IMR-90 (cell line): ENCODE measurements around the gene AP4B1. TPM values are rescaled to one million over a fixed set of nuclear protein-coding genes. Genes with fewer than 3 reads are reported as not detected.

Experiments used
- ATAC-seq: fragments of 200-7000 bp; cut with Tn5 transposase; 2 replicates; pipeline ENCODE4 v1.9.1; 2020; ENCODE audit warnings: low read depth, mild to moderate bottlenecking, moderate library complexity
- BruUV-seq: library from RNA; stranded (reverse); fragments of 400-500 nt; replicated peaks from 2 replicates; lab custom pipeline; 2021; lab: Mats Ljungman, UMichigan
- CTCF ChIA-PET: fragments of 300-600 bp; formaldehyde crosslinking; extraction: SDS; loops from one replicate; lab custom pipeline; 2021; ENCODE audit warnings: antibody characterized with exemption; lab: Yijun Ruan, JAX
- POLR2A ChIA-PET: fragments of 300-600 bp; sonication (Branson Sonifier 250); formaldehyde crosslinking; loops from one replicate; lab custom pipeline; 2022; ENCODE audit warnings: antibody characterized with exemption; ENCODE audit not compliant: unreplicated experiment; lab: Charles Lee
- DNase-seq: peaks from one replicate; pipeline ENCODE4 v3.0.0; 2013
- H2AFZ ChIP-seq: replicated peaks from 2 replicates; pipeline ENCODE3; 2013; ENCODE audit warnings: low read length, mild to moderate bottlenecking; ENCODE audit not compliant: poor library complexity
- H2AK5ac ChIP-seq: 2 replicates; pipeline ENCODE4 v1.6.1; 2013; ENCODE audit warnings: low read depth, low read length, inconsistent platforms
- H2AK9ac ChIP-seq: replicated peaks from 2 replicates; pipeline ENCODE3; 2013; ENCODE audit warnings: mild to moderate bottlenecking, low read depth, low read length, moderate library complexity; ENCODE audit not compliant: poor library complexity
- H2BK120ac ChIP-seq: 2 replicates; pipeline ENCODE4 v1.6.1; 2013; ENCODE audit warnings: low read depth, low read length, inconsistent platforms
- H2BK15ac ChIP-seq: 3 replicates; pipeline ENCODE4 v1.6.1; 2013; ENCODE audit warnings: low read depth, low read length, inconsistent platforms
- H2BK20ac ChIP-seq: 2 replicates; pipeline ENCODE4 v1.6.1; 2013; ENCODE audit warnings: low read depth, mild to moderate bottlenecking, inconsistent platforms, low read length, moderate library complexity
- H2BK5ac ChIP-seq: 2 replicates; pipeline ENCODE4 v1.6.1; 2013; ENCODE audit warnings: mild to moderate bottlenecking, low read depth, low read length, inconsistent platforms; ENCODE audit not compliant: poor library complexity, severe bottlenecking
- H3K14ac ChIP-seq: replicated peaks from 2 replicates; pipeline ENCODE4 v1.6.1; 2013; ENCODE audit warnings: low read depth, low read length, inconsistent platforms
- H3K18ac ChIP-seq: 2 replicates; pipeline ENCODE4 v1.6.1; 2013; ENCODE audit warnings: low read depth, low read length, control low read depth
- H3K23ac ChIP-seq: 2 replicates; pipeline ENCODE4 v1.6.1; 2013; ENCODE audit warnings: low read depth, low read length, inconsistent platforms
- H3K27ac ChIP-seq: 2 replicates; pipeline ENCODE4 v1.5.1; 2013; ENCODE audit warnings: mild to moderate bottlenecking, control low read depth, low read length; ENCODE audit not compliant: insufficient read depth
- H3K27me3 ChIP-seq: 2 replicates; pipeline ENCODE4 v1.6.1; 2013; ENCODE audit warnings: low read length; ENCODE audit not compliant: control insufficient read depth, insufficient read depth
- H3K36me3 ChIP-seq: 2 replicates; pipeline ENCODE4 v1.6.1; 2013; ENCODE audit warnings: low read length, mixed read lengths; ENCODE audit not compliant: control insufficient read depth, insufficient read depth
- H3K4ac ChIP-seq: 2 replicates; pipeline ENCODE4 v1.6.1; 2013; ENCODE audit warnings: low read depth, low read length, inconsistent platforms
- H3K4me1 ChIP-seq: 2 replicates; pipeline ENCODE4 v1.6.1; 2013; ENCODE audit warnings: low read length, mixed read lengths; ENCODE audit not compliant: control insufficient read depth, insufficient read depth
- H3K4me2 ChIP-seq: 2 replicates; pipeline ENCODE4 v1.6.1; 2013; ENCODE audit warnings: low read depth, mild to moderate bottlenecking, control low read depth, low read length, moderate library complexity
- H3K4me3 ChIP-seq: 2 replicates; pipeline ENCODE4 v1.5.1; 2013; ENCODE audit warnings: low read depth, mild to moderate bottlenecking, control low read depth, low read length, moderate library complexity; ENCODE audit not compliant: insufficient read depth
- H3K56ac ChIP-seq: 2 replicates; pipeline ENCODE4 v1.6.1; 2013; ENCODE audit warnings: low read length, inconsistent platforms; ENCODE audit not compliant: insufficient read depth; ENCODE audit errors: extremely low read depth
- H3K79me1 ChIP-seq, 2 experiments: 2 replicates each; pipeline ENCODE4 v1.6.1; 2013; ENCODE audit warnings: low read length in 2 of 2, inconsistent platforms in 1 of 2, low read depth in 1 of 2
- H3K9ac ChIP-seq: 2 replicates; pipeline ENCODE4 v1.6.1; 2013; ENCODE audit warnings: low read depth, low read length, control low read depth
- H3K9me1 ChIP-seq: 2 replicates; pipeline ENCODE4 v1.6.1; 2013; ENCODE audit warnings: low read length, inconsistent platforms; ENCODE audit not compliant: insufficient read depth
- H3K9me3 ChIP-seq: 2 replicates; pipeline ENCODE4 v1.6.1; 2013; ENCODE audit warnings: low read length; ENCODE audit not compliant: control insufficient read depth, insufficient read depth
- H4K20me1 ChIP-seq: 2 replicates; pipeline ENCODE4 v1.6.1; 2013; ENCODE audit warnings: low read length, inconsistent platforms; ENCODE audit not compliant: insufficient read depth
- H4K5ac ChIP-seq: 2 replicates; pipeline ENCODE4 v1.6.1; 2013; ENCODE audit warnings: mild to moderate bottlenecking, low read depth, low read length, control low read depth
- H4K8ac ChIP-seq, 2 experiments: 2 replicates each; pipeline ENCODE4 v1.6.1; 2013; ENCODE audit warnings: low read depth in 2 of 2, low read length in 2 of 2, control low read depth in 1 of 2, inconsistent platforms in 1 of 2
- H4K91ac ChIP-seq: 2 replicates; pipeline ENCODE4 v1.6.1; 2013; ENCODE audit warnings: low read depth, low read length, inconsistent platforms; ENCODE audit not compliant: insufficient read depth
- BHLHE40 ChIP-seq: fragments of 150-350 bp; IDR thresholded peaks from 2 replicates; pipeline ENCODE4 v1.6.1; 2016; ENCODE audit warnings: mild to moderate bottlenecking, low read depth, low read length
- CEBPB ChIP-seq: IDR thresholded peaks from 2 replicates; pipeline ENCODE4 v1.6.1; 2012; ENCODE audit warnings: low read depth, low read length, improper control_type of control experiment
- NFE2L2 ChIP-seq: fragments of 150-350 bp; IDR thresholded peaks from 2 replicates; pipeline ENCODE4 v1.6.1; 2016; ENCODE audit warnings: low read depth, mild to moderate bottlenecking, low read length
- RCOR1 ChIP-seq: IDR thresholded peaks from 2 replicates; pipeline ENCODE4 v1.6.1; 2012; ENCODE audit warnings: mild to moderate bottlenecking, low read length, improper control_type of control experiment; ENCODE audit not compliant: insufficient replicate concordance
- USF2 ChIP-seq: fragments of 150-350 bp; IDR thresholded peaks from 2 replicates; pipeline ENCODE4 v1.6.1; 2017; ENCODE audit warnings: mild to moderate bottlenecking, antibody characterized with exemption, low read length, low read depth
- WGBS, 2 experiments: methylation state at CpG; one replicate each; pipeline versions ENCODE4 v1.1.5 to v1.1.7; 2013; ENCODE audit warnings: missing lambda C conversion rate in 2 of 2; ENCODE audit not compliant: insufficient read length in 1 of 2; ENCODE audit errors: extremely low coverage in 2 of 2; 5-methylcytosine and 5-hydroxymethylcytosine counted together
- dilution Hi-C: fragments of 300-500 bp; cut with HindIII; formaldehyde crosslinking; loops from one replicate; pipeline ENCODE4 v1.14.3; 2018; ENCODE audit warnings: low sequenced_read_pairs; ENCODE audit not compliant: unreplicated experiment
- in situ Hi-C: fragments of 300-500 bp; cut with MboI; formaldehyde crosslinking; loops from 3 replicates; pipeline ENCODE4 v1.14.3; 2019; ENCODE audit warnings: low sequenced_read_pairs, inconsistent platforms, mixed read lengths
- intact Hi-C: fragments of 100-400 bp; cut with micrococcal nuclease; formaldehyde crosslinking; loops from 2 replicates; pipeline ENCODE4 v1.10.0; 2022
- polyA plus RNA-seq, 3 experiments: library from polyadenylated mRNA; depleted of rRNA; stranded (reverse); fragments of >200 nt; gene quantifications; 2 replicates each; pipeline ENCODE4 v1.2.3, GENCODE V29; 2012; ENCODE audit warnings: low replicate concordance in 1 of 3
- total RNA-seq: library from RNA; depleted of rRNA; stranded (reverse); fragments of >200 nt; gene quantifications from 2 replicates; pipeline ENCODE4 v1.2.3, GENCODE V29; 2012

AP4B1 gene
- total and polyA plus RNA-seq, 2 of the 4 experiments (the other 2 are of a cell fraction): 15.6 to 18.1 TPM

GRCh38 chr1:113904293-113904673 lies 316 bp downstream of the AP4B1 start:
- H2AFZ ChIP-seq: peak overlapping the region; percentile 91
- peak overlapping the region; percentile 59 for H4K91ac ChIP-seq
- H2AK9ac ChIP-seq: peak overlapping the region; percentile 82
- peak overlapping the region; percentile 63 for H2BK5ac ChIP-seq
- no CpG with 5 or more reads among the region's 11 CpGs for WGBS, 2 experiments
- H3K9me3 ChIP-seq: no peaks in the 10 kb centered on the region
- peak overlapping the region; percentile 2; the same call in 1 of the 2 replicates for H2BK20ac ChIP-seq
- H3K4ac ChIP-seq: peak overlapping the region; percentile 71
- H4K8ac ChIP-seq: peak overlapping the region; percentile 68 to 81
- ATAC-seq: no peak
- ChIA-PET POLR2A (interaction anchor here (0.6 to 2.3 kb wide), 3 partner anchors 9 to 161 kb away, joined by 4 to 9 read pairs (median 6); partner anchors contain the start of gene HIPK1), CTCF (no interaction called here)
- TF ChIP-seq NFE2L2 (no peak), BHLHE40 (no peak), CEBPB (peak; percentile 24; the same call in 1 of the 2 replicates), RCOR1 (no peak), USF2 (no peak)
- DNase-seq: no peak
- H3K9ac ChIP-seq: peak overlapping the region; percentile 86
- H3K4me1 ChIP-seq: no peaks in the 10 kb centered on the region
- no peaks in the 10 kb centered on the region for H4K20me1 ChIP-seq
- peak overlapping the region; percentile 79 for H4K5ac ChIP-seq
- H3K27ac ChIP-seq: peak overlapping the region; percentile 83
- H3K23ac ChIP-seq: peak overlapping the region; percentile 87
- H2AK5ac ChIP-seq: peak overlapping the region; percentile 53
- H2BK120ac ChIP-seq: peak overlapping the region; percentile 43
- peaks cover 3% of the 10 kb centered on the region for H3K9me1 ChIP-seq
- H3K36me3 ChIP-seq: peaks cover 9% of the 10 kb centered on the region
- peaks cover 29 to 50% of the 10 kb centered on the region in 2 experiments for H3K79me1 ChIP-seq
- intact Hi-C loops (loop anchor here (1.0 to 10.0 kb wide), 3 partner anchors 92 to 509 kb away; partner anchors contain the start of genes MAGI3, PHTF1 and RSBN1), in situ Hi-C loops (loop anchor here (5.0 to 25.0 kb wide), 2 partner anchors 67 to 767 kb away; no protein-coding TSS in a partner anchor), dilution Hi-C loops (no loop called here)
- H3K4me2 ChIP-seq: peak overlapping the region; percentile 88
- no peaks in the 10 kb centered on the region for H3K27me3 ChIP-seq
- TSS peak; percentile 64 for BruUV-seq
- H3K14ac ChIP-seq: peak overlapping the region; percentile 75
- peak overlapping the region; percentile 45; the same call in 2 of the 3 replicates for H2BK15ac ChIP-seq
- H3K4me3 ChIP-seq: peak overlapping the region; percentile 58
- peak overlapping the region; percentile 71 for H3K18ac ChIP-seq
- H3K56ac ChIP-seq: peak overlapping the region; percentile 85
